Stimulated activated CD8-positive, alpha-beta memory T cell treated with anti-CD3 and anti-CD28 coated beads, Interleukin-2, amount 100 ng/mL, for 48 hours (primary cell): ENCODE results near the gene NPIPA8.
"Not testable (repeated sequence)": the region's sequence is repeated elsewhere in the genome, so short reads cannot be mapped to it uniquely, and the experiment has no call there.

Source experiments
- DNase-seq, 2 donors: peaks; one replicate each; pipeline ENCODE4 v3.0.0-alpha.2; 2020; ENCODE audit warnings: low read depth in 2 of 2

Gene NPIPA8

GRCh38 chr16:18336636-18337035 lies at the start of gene NPIPA8:
TSS of gene NPIPA8 (minus strand) at chr16:18336736. CDS start at chr16:18332662, 4,074 bp downstream.
- not testable (repeated sequence) for DNase-seq

GRCh38 chr16:18385285-18385684 lies 48.7 kb upstream of the NPIPA8 start:
- not testable (repeated sequence) for DNase-seq

- DNase-seq: not testable (repeated sequence)
These were observed 48.3 kb upstream of the NPIPA8 start for GRCh38 chr16:18384869-18385268.

DNA sequence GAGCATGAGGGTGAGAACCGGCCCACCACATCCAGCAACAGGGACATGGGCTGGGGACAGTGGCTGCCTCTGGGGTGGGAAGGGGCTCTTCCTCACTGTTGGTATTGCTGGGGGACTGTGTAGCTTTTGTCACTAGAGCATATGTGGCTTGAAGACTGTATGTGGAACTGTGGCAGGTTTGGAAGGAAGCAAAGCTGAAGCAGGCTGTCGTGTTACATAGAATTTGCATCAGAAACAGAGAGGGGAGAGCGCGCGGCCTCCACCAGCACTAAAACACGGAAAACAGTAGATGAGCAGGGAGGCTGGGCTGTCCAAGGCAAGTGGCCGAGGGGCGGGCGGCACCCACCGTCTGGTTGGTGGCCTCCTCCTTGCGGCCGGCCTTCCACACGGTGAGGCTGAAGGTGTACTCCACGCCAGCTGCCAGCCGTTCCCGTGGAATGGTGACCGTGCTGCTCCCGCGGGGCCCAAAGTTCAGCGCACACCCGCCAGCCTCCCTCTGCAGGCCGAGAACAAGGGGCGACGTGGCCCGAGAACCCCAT lies 47.6 kb upstream of the NPIPA8 start:
- not testable (repeated sequence) for DNase-seq

- not testable (repeated sequence) for DNase-seq
These were observed 46.2 kb upstream of the NPIPA8 start for GRCh38 chr16:18382696-18383095.

GRCh38 chr16:18347742-18348141 lies 11.2 kb upstream of the NPIPA8 start:
- DNase-seq: not testable (repeated sequence)

- DNase-seq: not testable (repeated sequence)
These were observed 10.5 kb upstream of the NPIPA8 start for GRCh38 chr16:18346993-18347392.

- DNase-seq: not testable (repeated sequence)
These were observed 8.1 kb upstream of the NPIPA8 start for GRCh38 chr16:18344634-18345033.

- not testable (repeated sequence) for DNase-seq
These were observed 5.5 kb upstream of the NPIPA8 start for GRCh38 chr16:18341986-18342385.

GRCh38 chr16:18341417-18341960 lies 5.0 kb upstream of the NPIPA8 start:
- DNase-seq: not testable (repeated sequence)

DNA sequence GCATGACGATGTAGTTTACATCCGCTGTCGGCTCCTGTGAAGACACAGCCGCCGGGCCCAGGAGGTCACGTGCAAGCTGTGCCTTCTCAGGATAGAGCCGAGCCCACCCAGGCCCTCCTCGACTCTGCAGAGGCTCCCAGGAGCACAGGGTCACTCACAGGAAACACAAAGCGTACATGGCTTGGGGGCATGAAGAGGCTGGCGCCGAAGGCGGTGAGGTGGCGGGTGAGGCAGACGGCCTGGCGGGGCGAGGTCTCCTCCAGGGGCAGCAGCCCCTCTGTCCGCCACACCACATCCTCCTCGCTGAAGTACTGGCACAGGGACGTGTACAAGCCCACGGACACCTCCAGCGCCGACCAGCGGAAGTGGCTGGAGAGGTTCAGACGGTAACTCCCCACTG lies 2.7 kb upstream of the NPIPA8 start:
- DNase-seq: not testable (repeated sequence)

DNA sequence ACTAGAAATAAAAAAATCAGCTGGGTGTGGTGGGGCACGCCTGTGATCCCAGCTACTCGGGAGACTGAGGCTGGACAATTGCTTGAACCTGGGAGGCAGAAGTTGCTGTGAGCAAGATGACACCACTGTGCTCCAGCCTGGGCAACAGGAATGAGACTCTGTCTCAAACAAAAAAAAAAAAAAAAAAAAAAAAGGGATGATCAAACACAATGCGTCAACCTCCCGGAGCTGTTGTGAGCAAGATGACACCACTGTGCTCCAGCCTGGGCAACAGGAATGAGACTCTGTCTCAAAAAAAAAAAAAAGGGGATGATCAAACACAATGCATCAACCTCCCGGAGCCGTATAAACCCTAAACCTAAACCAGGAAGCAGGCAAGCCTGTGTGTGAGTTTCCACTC lies 24.7 kb downstream of the NPIPA8 start:
- DNase-seq: not testable (repeated sequence)

DNA sequence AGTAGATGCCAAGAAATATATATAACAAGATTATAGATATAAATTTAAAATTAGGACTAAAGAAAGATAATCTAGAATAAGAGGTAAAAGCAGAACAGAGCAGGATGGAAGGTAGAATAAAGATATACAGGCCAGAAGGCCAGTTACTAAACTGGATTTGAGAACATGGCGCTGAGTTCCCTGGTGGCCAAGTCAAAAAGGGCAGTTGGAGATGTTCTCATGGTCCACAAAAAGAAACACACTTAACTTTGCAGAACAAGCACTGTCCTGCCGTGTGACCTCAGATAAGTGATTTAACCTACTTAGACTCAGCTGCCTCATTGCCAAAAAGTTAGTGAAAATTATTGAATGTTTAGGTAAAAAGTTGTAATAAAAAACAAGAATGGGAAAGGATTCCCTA lies 27.4 kb downstream of the NPIPA8 start:
- DNase-seq: not testable (repeated sequence)

DNA sequence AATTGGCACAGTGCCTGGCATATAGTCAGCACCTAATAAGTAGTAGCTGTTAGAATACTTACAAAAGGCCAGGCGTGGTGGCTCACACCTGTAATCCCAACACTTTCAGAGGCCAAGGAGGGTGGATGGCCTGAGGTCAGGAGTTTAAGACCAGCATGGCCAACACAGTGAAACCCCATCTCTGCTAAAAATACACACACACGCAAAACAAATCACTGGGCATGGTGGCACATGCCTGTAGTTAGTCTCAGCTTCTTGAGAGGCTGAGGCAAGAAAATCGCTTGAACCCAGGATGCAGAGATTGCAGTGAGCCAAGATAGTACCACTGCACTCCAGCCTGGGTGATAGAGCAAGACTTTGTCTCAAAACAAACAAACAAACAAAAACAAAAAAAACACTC lies 29.3 kb downstream of the NPIPA8 start:
- not testable (repeated sequence) for DNase-seq

GRCh38 chr16:18306066-18306465 lies 30.5 kb downstream of the NPIPA8 start:
- DNase-seq: not testable (repeated sequence)

DNA sequence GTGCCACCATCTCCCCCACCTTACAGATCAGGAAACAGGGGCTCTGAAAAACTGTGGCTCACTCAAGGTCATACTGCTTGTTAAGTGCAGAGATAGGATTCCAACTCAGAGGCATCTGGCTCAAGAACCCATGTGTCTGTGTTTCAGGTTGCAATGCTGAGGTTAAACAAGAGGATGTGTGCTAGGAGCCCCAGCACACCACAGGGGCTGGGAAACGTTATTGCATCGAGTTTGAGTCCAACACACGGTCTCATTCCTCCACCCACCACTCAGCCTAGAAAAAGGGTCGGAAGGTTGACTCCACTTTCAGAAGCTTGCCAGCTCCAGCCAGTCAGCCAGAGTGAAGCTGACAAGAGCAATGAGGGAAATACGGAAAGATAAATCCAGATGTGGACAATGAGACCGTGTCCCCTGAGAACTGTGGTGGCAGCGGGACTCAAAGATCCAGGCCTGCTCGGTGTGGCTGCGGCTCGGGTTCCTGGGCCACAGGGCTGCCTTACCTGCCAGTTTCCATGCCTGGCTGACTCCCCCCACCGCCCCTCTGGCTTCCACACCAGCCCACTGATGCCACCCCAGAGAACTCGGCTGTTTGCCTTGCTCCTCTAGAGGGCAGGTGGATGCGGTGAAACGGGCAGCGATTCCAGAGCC lies 33.4 kb downstream of the NPIPA8 start:
- DNase-seq: not testable (repeated sequence)

GRCh38 chr16:18297714-18298113 lies 38.8 kb downstream of the NPIPA8 start:
- not testable (repeated sequence) for DNase-seq

- DNase-seq: not testable (repeated sequence)
These were observed 39.6 kb downstream of the NPIPA8 start for GRCh38 chr16:18296931-18297330.

DNA sequence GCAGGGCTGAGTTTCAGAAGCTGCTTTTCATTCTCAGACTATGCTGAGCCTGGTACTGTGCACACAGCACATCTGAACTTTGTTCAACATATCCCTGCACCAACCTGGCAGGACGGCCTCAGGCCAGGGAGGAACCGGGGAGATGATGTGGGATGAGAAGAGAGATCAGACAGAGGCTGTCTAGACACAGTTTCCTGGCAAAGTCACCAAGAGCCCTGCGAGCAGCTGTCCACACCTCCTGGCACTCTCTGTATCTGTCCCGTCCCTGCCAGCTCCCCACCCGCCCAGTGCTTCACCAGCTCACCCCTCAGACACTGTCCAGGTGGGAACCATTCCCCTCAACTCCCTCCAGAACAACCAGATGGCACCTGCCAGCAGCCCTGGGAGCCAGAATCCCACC lies 42.2 kb downstream of the NPIPA8 start:
- not testable (repeated sequence) for DNase-seq

DNA sequence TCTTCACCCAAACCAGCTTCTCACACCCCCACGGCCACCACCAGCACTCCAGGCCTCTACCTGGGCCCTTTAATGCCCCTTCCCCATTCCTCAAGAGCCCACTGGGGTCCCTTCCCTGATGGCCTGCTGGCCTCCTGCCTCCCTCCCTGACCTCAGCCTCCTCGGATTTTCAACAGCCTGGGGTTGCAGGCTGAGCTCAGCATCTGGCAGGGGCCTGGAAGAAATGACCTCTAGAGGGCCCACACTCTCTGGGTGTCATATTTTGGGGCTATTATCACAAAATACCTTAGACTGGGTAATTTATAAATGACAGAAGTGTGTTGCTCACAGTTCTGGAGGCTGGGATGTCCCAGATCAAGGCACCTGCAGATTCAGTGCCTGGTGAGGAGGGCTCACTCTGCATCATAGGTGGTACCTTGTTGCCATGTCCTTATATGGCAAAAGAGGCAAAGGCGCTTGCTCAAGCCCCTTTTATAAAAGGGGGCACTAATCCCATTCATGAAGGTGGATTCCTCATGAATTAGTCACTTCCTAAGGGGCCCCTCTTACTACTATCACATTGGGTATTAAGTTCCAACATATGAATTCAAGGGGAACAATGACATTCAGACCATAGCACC lies 43.1 kb downstream of the NPIPA8 start:
- not testable (repeated sequence) for DNase-seq

GRCh38 chr16:18290959-18291358 lies 45.6 kb downstream of the NPIPA8 start:
- DNase-seq: not testable (repeated sequence)

GRCh38 chr16:18286342-18286741 lies 50.2 kb downstream of the NPIPA8 start:
- DNase-seq: not testable (repeated sequence)

DNA sequence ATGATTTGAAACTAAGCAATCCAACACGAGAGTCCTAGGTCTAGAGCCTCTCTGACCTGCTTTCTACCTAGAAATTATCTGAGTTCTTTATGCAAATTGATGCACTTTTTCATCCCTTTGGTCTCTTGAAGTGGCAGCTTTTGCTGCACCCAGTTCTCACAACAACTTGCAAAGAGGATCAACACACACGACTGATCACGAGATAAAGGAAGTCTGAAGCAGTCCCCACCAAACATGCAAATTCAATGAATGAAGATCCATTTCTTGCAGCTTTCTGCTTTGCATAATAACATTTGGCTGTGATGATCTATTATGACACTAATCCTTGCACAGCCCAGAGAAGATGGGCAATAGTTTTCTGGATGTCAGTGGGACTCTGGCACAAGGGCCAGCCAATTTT lies 56.2 kb downstream of the NPIPA8 start:
- DNase-seq: not testable (repeated sequence)
